Central memory CD8-positive, alpha-beta T cell (primary cell): ENCODE measurements around the gene CENPP.

Experiments used
- ATAC-seq: fragments of 150-1000 bp; cut with Tn5 transposase; replicated peaks from 2 replicates; pipeline ENCODE4 v1.10.0; 2022; ENCODE audit warnings: mild to moderate bottlenecking, moderate FRiP score, moderate number of reproducible peaks; ENCODE audit not compliant: poor library complexity, severe bottlenecking; ENCODE audit errors: extremely low read depth
- DNase-seq, 2 donors: peaks; one replicate each; pipeline ENCODE4 v3.0.0; 2021; ENCODE audit warnings: low spot score in 2 of 2
- H3K27ac Mint-ChIP-seq: one replicate; pipeline ENCODE4 v1.8.0; 2022; ENCODE audit warnings: low read depth, mild to moderate bottlenecking, moderate library complexity, mixed read lengths
- H3K27me3 Mint-ChIP-seq: one replicate; pipeline ENCODE4 v1.8.0; 2022; ENCODE audit warnings: mixed read lengths
- H3K36me3 Mint-ChIP-seq: one replicate; pipeline ENCODE4 v1.8.0; 2022; ENCODE audit warnings: mild to moderate bottlenecking, moderate library complexity, mixed read lengths; ENCODE audit not compliant: insufficient read depth
- H3K4me1 Mint-ChIP-seq: one replicate; pipeline ENCODE4 v1.8.0; 2022; ENCODE audit warnings: mixed read lengths
- H3K4me3 Mint-ChIP-seq: one replicate; pipeline ENCODE4 v1.8.0; 2022; ENCODE audit warnings: mild to moderate bottlenecking, moderate library complexity, mixed read lengths
- H3K9me3 Mint-ChIP-seq: one replicate; pipeline ENCODE4 v1.8.0; 2022; ENCODE audit warnings: mixed read lengths

The CENPP gene

DNA sequence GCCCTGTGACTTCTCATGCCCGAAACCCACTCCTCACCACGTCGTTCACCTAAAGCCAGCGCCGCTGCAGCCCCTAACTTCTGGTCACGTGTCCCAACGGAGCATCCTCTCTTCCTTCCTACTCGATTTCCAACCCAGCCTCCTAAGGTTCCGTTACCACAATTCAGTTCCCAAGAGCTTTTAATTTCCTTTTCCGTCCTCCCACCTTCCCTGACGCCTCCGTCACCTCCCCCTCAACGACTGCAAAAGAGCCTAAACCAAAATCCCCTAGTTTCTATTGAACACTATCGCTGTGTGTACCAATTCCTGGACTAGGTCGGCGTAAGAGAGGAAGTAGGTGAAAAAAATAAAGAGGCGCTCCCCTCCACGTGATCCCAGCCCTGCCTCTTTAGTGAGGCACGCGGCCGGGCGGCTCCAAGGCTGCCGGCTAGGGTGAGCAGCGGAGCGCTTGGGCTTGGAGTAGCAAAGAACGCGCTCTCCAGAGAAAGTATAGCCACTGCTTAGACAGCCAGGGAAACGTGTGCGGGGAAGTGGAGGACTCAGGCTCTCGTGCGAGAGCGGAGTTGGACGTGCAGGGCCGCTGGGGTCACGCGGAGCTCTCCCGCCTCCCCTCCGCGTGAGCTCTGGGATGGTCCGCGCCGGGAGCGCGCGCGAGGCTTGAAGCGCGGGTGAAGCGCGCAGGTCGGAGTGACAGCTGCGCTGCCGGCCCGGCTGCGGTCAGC, at the start of gene CENPP, which contains the start of gene NOL8:
Gene CENPP (plus strand): TSS at position 685 of the 722 bp plus-strand sequence.
Gene NOL8 (minus strand): TSS at position 82 of the 722 bp plus-strand sequence. CDS start 1,189 bp downstream, outside the sequence.
- H3K4me1 Mint-ChIP-seq = peaks cover 24% of the 10 kb centered on the region
- DNase-seq (peak; percentile 67 to 81), ATAC-seq (peak; percentile 96)
- H3K27ac Mint-ChIP-seq = peak within 1 kb of the TSS; percentile 96
- H3K36me3 Mint-ChIP-seq = peaks cover 34% of the 10 kb centered on the region
- no peaks in the 10 kb centered on the region for H3K9me3 Mint-ChIP-seq
- H3K27me3 Mint-ChIP-seq = no peaks in the 10 kb centered on the region
- peak within 1 kb of the TSS; percentile 92 for H3K4me3 Mint-ChIP-seq

DNA sequence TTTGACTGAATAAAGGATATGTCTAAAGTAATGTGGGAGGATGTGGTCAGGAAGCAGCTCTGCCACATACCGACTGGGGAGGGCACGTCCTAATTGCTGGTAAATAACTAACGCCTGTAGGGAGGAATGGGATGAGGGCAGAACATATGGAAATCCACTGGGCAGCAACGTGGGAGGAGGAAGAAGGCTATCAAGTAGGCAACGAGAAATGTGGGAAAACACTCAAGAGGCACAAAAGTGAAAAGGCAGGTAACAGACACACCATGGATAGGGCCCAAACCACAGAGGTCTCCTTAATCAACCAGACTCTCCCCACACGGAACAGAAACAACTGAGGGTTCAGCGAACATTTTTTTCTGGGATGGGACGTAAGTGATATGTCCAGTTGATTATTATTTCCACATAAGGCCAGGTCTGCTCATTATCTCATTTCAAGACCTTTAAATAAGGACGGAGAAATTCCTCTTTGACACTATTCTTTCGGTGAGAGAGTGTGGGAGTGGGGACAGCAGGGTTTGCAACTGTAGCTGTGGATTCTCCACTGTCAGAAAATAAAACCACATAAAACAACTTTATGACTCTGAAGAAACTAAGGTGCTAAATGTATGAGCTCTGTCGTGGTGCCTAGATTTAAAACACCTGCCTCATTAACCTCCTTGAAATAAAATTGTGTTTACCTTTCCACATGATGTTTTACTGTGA, 49.3 kb upstream of the CENPP start:
- peak overlapping the region; percentile 79 for H3K27ac Mint-ChIP-seq
- ATAC-seq (peak; percentile 83), DNase-seq (no peak)
- H3K4me3 Mint-ChIP-seq = peak overlapping the region; percentile 63
- peaks cover 34% of the 10 kb centered on the region for H3K4me1 Mint-ChIP-seq
- H3K9me3 Mint-ChIP-seq = no peaks in the 10 kb centered on the region
- H3K27me3 Mint-ChIP-seq = no peaks in the 10 kb centered on the region
- peaks cover 68% of the 10 kb centered on the region for H3K36me3 Mint-ChIP-seq

DNA sequence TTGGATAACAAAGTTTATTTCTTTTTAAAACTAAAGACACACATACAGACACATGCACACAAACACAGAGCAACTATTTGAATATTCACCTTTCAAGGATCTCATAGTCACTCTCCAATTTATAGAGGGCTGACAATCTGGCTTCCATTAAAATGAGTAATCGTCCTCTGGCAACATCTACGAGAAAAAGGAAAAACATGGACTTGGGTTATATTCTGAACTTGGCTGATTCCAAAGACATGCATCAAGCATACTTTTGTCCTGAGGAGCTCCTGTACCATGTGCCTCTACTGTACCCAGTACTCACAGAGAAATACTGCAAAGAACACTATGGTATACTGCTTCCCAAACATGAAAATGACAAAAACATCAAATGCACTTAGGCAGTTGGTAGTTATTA, 47.6 kb upstream of the CENPP start:
- no peak overlapping the region for H3K27ac Mint-ChIP-seq
- H3K4me1 Mint-ChIP-seq = peaks cover 34% of the 10 kb centered on the region
- no peaks in the 10 kb centered on the region for H3K9me3 Mint-ChIP-seq
- ATAC-seq (no peak), DNase-seq (no peak)
- no peak overlapping the region for H3K4me3 Mint-ChIP-seq
- H3K27me3 Mint-ChIP-seq = no peaks in the 10 kb centered on the region
- peaks cover 67% of the 10 kb centered on the region for H3K36me3 Mint-ChIP-seq

DNA sequence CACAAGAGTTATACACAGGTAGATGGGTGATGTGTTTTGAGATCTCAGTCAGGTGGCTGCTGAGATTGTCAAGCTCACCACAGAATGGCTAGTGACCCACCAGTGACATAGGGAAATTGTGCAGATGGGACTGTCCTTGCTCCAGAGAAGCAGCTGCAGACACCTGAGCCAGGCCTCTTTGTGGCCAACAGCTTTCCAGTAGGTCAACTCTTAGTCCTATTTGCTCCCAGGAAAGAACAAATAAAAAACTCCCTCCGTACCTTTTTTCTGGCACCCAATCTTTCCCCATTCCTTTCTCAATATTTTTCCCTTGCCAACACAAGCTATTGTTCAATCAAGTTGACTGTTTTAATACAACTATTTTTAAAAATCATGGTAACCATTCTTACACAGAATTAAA, 46.5 kb upstream of the CENPP start:
- ATAC-seq = no peak
- H3K4me3 Mint-ChIP-seq = no peak overlapping the region
- H3K27ac Mint-ChIP-seq = no peak overlapping the region
- DNase-seq = no peak
- no peaks in the 10 kb centered on the region for H3K27me3 Mint-ChIP-seq
- peaks cover 64% of the 10 kb centered on the region for H3K36me3 Mint-ChIP-seq
- peaks cover 34% of the 10 kb centered on the region for H3K4me1 Mint-ChIP-seq
- H3K9me3 Mint-ChIP-seq = no peaks in the 10 kb centered on the region

DNA sequence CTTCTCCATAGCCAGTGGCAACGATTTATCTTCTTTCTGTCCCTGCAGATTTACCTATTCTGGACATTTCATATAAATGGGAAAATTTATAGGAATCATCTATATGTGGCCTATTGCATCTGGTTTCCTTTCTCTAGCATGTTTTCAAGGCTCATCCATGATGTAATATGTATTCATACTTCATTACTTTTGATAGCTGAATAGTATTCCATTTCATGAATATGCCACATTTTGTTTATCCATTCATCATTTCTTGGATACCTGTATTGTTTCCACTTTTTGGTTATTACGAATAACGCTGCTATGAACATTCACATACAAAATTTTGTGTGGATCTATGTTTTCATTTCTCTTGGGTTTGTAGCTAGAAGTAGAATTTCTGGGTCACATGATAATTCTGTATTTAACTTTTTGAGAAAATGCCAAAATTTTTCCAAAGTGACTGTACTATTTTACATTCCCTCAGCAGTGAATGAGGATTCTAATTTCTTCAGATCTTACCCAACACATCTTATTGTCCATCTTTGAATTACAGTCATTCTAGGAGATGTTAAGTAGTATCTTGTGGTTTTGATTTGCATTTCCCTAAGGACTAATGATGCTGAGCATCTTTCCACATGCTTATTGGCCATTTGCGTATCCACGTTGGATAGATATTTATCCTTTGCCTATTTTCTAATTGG, 35.9 kb upstream of the CENPP start:
- ATAC-seq = no peak
- H3K27me3 Mint-ChIP-seq = no peaks in the 10 kb centered on the region
- peaks cover 42% of the 10 kb centered on the region for H3K36me3 Mint-ChIP-seq
- no peaks in the 10 kb centered on the region for H3K9me3 Mint-ChIP-seq
- H3K4me3 Mint-ChIP-seq = no peak overlapping the region
- no peak for DNase-seq
- peaks cover 43% of the 10 kb centered on the region for H3K4me1 Mint-ChIP-seq
- H3K27ac Mint-ChIP-seq = no peak overlapping the region

DNA sequence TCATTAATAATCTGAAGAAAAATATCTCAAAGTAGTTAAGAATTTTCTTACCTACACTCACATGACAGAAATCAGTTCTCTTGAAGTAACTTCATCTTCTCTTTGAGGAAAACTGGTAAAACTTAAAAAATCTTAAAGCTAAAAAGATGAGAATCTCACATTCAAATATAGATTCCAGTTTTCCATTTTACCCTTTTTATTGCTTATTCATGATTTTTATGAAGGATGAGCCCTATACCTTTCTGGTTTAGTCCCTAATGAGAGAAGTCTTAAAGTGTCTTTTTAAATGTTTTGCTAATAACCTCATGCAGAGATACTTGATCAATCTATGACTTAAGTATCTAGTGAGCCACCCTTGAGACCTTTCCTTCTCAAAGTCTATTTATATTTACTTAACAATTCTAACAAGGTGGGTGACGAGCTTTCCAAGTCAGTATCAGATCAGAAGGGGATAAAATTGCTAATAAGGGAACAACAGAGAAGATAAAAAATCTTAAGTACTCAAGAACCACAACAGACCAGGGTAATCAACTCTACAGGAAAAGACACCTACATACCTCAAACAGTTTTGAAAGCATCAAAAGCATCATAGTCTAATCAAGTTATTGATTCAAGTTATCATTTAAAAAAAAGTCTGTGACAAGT, 34.8 kb upstream of the CENPP start:
- no peak overlapping the region for H3K4me3 Mint-ChIP-seq
- no peak for ATAC-seq
- H3K36me3 Mint-ChIP-seq = peaks cover 32% of the 10 kb centered on the region
- no peaks in the 10 kb centered on the region for H3K9me3 Mint-ChIP-seq
- no peaks in the 10 kb centered on the region for H3K27me3 Mint-ChIP-seq
- peak overlapping the region; percentile 64 for H3K27ac Mint-ChIP-seq
- no peak for DNase-seq
- peaks cover 43% of the 10 kb centered on the region for H3K4me1 Mint-ChIP-seq

DNA sequence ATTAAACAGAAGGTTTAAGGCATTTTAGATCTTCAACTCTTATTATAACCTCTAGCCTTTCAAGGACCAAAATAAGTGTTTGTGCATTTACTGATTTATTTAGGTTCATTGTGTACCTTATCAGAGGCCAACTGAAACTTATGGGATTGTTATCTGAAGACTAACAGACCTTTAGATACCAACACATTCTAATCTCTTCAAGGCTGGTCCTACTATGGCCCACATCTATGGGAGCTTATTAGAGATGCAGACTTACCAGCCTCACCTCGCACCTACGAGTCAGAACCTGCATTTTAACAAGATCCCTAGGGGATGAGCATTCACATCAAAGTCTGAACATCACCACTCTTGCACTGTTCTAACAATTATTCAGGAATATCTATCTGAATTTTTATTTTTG, 34.2 kb upstream of the CENPP start:
- no peak overlapping the region for H3K4me3 Mint-ChIP-seq
- no peaks in the 10 kb centered on the region for H3K9me3 Mint-ChIP-seq
- DNase-seq (no peak), ATAC-seq (no peak)
- no peak overlapping the region for H3K27ac Mint-ChIP-seq
- peaks cover 28% of the 10 kb centered on the region for H3K36me3 Mint-ChIP-seq
- H3K27me3 Mint-ChIP-seq = no peaks in the 10 kb centered on the region
- peaks cover 43% of the 10 kb centered on the region for H3K4me1 Mint-ChIP-seq

DNA sequence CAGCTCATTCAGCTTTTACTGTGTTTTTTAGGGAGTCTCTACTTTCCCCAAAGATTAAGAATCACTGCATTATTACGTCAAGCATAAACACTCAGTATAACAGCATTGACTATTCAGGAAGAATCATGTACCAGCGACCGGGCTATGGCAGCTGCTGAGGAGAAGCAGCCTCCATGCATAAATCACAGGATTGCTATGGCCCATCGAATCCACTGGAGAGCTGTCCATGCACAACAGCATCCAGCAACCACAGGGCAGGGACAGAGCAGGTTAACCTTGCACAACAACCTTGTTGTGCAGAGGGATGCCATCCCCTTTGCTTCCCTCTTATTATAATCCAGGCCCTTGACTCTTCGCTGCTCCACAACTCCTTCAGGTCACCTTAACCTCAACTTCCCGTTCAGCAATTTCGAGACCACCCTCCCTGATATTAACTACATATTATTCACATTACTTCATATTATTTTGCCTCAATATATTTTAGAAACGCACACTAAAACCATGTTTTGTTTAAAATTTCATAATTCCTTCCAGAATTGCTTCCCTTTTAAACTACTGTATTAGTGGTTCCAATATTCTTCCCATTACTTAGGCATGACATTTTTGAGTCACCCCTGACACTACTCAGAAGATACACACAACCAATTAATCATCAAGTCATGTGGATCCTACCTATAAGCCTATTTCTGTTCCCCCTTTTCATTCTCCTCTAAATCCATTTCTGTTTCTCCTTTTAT, 33.2 kb upstream of the CENPP start:
- no peak for ATAC-seq
- Mint-ChIP-seq H3K36me3 (peaks cover 30% of the 10 kb centered on the region), H3K9me3 (no peaks in the 10 kb centered on the region), H3K27me3 (no peaks in the 10 kb centered on the region), H3K27ac (peak overlapping the region; percentile 97), H3K4me3 (peak overlapping the region; percentile 97), H3K4me1 (peaks cover 40% of the 10 kb centered on the region)
- DNase-seq = no peak

DNA sequence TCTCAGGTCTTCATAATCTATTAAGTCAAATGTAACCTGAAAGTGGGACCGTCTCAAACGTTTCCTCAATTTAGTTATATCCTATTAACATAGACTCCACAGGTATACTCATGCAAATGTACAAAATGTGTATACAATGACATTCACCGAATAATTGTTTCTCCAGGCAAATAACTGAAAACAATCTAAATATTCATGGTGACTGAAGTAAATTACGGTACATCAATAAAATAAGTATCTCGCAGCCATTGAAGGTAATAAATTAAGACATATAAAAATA, 32.7 kb upstream of the CENPP start:
- no peak for ATAC-seq
- Mint-ChIP-seq H3K27ac (peak overlapping the region; percentile 97), H3K4me1 (peaks cover 40% of the 10 kb centered on the region), H3K9me3 (no peaks in the 10 kb centered on the region), H3K27me3 (no peaks in the 10 kb centered on the region), H3K36me3 (peaks cover 31% of the 10 kb centered on the region), H3K4me3 (peak overlapping the region; percentile 97)
- no peak for DNase-seq

DNA sequence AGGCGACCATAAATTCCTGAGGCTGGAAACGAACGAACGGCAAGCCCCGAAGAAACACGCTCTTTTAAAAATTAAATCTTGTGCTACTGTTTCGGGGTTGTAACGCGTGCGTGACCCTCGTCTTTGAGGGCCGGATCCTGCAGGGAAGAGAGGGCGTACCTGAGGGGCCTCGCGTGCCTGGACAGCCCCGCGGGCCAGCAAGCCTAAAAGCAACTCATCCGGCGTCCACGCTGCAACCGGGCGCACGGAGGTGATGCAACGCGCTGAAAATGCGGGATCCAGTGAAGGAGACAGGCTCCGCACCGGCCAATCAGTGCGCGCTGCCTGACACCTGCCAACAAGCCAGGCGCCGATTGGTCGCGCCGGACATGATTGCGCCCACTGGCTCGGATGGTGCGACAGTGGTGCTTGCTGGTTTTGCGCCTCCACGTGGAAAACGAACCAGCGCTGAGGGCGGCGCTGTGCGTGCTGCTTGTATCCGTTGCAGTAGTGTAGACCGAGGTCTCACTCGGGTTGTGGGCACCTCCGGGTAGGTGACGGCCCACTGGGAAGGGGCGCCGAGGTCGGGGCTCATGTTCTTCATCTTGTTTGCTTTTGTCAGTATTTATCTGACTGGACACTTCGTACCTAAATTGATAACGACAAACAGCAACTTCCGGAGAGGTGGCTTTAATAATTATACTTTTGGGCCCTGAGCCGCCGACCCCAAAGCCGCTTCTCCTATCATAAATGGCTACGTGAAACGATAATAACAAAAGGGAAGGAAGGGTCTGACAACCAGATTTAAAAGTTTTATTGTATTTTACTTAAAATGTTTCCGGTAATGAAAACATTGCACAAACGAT, 32.1 kb upstream of the CENPP start, which contains the start of gene IARS1:
Gene IARS1 (minus strand): TSS at position 246 of the 845 bp plus-strand sequence. CDS start 4,278 bp downstream, outside the sequence.
- Mint-ChIP-seq H3K4me1 (peaks cover 40% of the 10 kb centered on the region), H3K27me3 (no peaks in the 10 kb centered on the region)
- peak; percentile 99 to 100 for DNase-seq

DNA sequence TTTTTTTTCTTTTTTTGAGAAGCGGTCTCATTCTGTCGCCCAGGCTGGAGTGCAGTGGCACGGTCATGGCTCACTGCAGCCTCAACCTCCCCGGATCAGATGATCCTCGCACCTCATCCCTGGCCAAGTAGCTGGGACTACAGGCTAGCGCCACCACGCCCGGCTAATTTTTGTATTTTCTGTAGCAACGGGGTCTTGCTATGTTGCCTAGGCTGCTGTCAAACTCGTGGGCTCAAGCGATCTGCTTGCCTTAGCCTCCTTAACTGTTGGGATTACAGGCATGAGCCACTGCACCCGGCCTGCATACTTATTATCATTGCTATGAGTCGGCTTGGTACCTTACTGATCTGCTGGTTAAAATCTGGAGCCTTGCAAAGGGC, 31.5 kb upstream of the CENPP start:
- Mint-ChIP-seq H3K27ac (peak overlapping the region; percentile 97), H3K9me3 (no peaks in the 10 kb centered on the region), H3K36me3 (peaks cover 35% of the 10 kb centered on the region), H3K4me1 (peaks cover 40% of the 10 kb centered on the region), H3K27me3 (no peaks in the 10 kb centered on the region), H3K4me3 (peak overlapping the region; percentile 97)
- ATAC-seq = no peak
- no peak for DNase-seq

More for the DNA sequence above, 32.1 kb upstream of the CENPP start, which contains the start of gene IARS1:
- H3K27ac Mint-ChIP-seq = peak within 1 kb of the TSS; percentile 97
- no peaks in the 10 kb centered on the region for H3K9me3 Mint-ChIP-seq
- H3K36me3 Mint-ChIP-seq = peaks cover 31% of the 10 kb centered on the region
- peak within 1 kb of the TSS; percentile 97 for H3K4me3 Mint-ChIP-seq
- peak; percentile 99 for ATAC-seq
